Stimulated activated CD8-positive, alpha-beta memory T cell treated with anti-CD3 and anti-CD28 coated beads, Interleukin-4, amount 100 ng/mL, for 48 hours (primary cell): Measurements from ENCODE around the gene CKMT2.

ENCODE experiments used
- DNase-seq: peaks from one replicate; pipeline ENCODE4 v3.0.0-alpha.2; 2020

Gene CKMT2

DNA sequence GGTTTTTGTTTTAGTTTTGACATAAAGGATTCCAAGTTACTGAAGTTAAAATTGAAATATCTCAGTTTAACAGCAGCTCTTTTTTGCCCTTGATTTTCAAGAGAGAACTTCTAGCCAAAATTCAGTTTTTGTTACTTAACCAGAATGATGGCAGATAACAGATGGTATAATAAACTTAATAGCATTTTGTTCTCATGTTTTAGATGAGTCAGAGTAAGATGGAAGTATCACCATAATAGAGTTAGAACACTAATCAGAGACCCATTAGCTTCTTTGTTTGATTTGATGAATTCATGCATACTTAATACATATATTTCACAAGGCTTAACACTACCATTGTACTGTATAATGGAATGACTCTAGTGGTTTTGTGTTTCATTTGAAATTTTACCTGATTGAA is 80.2 kb downstream of the CKMT2 start:
- DNase-seq, result no peak

- no peak for DNase-seq
Observed at GRCh38 chr5:81313686-81314085, 80.6 kb downstream of the CKMT2 start.

DNA sequence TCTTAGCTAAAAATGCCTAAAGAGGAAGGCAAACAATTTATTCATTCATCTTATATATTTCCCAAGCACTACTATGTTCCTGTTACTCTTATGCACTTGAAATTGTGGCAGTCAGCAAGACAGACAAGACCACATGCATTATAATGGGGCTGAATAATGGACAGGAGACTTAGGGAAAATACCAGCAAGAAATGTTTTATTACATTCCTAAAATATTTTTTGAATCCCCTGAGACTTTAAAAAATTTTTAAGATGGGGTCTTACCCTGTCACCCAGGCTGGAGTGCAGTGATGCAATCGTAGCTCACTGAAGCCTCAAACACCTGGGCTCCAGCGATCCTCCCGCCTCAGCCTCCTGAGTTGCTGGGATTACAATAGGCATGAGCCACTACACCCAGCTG is 81.5 kb downstream of the CKMT2 start:
- DNase-seq, result no peak

GRCh38 chr5:81315336-81315735 is 82.2 kb downstream of the CKMT2 start:
- no peak for DNase-seq

DNA sequence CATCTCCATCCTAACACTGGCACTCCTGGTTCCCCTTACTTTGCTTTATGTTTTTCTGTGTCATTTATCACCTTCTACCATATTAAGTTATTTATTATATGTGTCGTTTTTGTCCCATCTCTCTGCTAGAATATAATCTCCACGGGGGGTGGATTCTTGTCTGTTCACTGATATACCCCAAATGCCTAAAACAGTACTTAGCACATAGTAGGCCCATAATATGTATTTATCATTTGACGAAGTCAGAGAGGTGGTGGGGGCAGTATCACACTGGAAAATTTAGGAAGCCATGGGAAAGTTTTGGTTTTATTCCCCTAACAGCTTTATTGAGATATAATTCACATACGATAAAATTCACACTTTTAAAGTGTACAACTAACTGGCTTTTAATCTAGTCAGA is 82.7 kb downstream of the CKMT2 start:
- DNase-seq, result no peak
